OCI-LY3 (cell line): ENCODE data around the gene TTLL11.

ENCODE experiments used
- EZH2phosphoT487 ChIP-seq: fragments of 200-600 bp; shearing (Covaris generic); IDR thresholded peaks from 2 replicates; pipeline ENCODE4 v1.6.1; 2018; ENCODE audit warnings: antibody characterized with exemption, mixed run types, low read depth
- TF ChIP-seq, protein P1 (sequence below): fragments of 200-600, 300-600 bp; sonication (generic); IDR thresholded peaks from 2 replicates; pipeline ENCODE4 v1.5.1; 2014; ENCODE audit warnings: antibody characterized with exemption, low read length, low read depth

GRCh38 chr9:121885345-121885901, 207.7 kb downstream of the TTLL11 start:
- TF ChIP-seq, protein P1, sequence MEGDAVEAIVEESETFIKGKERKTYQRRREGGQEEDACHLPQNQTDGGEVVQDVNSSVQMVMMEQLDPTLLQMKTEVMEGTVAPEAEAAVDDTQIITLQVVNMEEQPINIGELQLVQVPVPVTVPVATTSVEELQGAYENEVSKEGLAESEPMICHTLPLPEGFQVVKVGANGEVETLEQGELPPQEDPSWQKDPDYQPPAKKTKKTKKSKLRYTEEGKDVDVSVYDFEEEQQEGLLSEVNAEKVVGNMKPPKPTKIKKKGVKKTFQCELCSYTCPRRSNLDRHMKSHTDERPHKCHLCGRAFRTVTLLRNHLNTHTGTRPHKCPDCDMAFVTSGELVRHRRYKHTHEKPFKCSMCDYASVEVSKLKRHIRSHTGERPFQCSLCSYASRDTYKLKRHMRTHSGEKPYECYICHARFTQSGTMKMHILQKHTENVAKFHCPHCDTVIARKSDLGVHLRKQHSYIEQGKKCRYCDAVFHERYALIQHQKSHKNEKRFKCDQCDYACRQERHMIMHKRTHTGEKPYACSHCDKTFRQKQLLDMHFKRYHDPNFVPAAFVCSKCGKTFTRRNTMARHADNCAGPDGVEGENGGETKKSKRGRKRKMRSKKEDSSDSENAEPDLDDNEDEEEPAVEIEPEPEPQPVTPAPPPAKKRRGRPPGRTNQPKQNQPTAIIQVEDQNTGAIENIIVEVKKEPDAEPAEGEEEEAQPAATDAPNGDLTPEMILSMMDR = no peak
- TF ChIP-seq EZH2phosphoT487 = no peak
